Urinary bladder (tissue), 4 donors: ENCODE data around the gene NEUROD2. TPM values are rescaled to one million over a fixed set of nuclear protein-coding genes. Genes with fewer than 3 reads are reported as not detected.

ENCODE experiments used
- DNase-seq: peaks from one replicate; pipeline ENCODE4 v3.0.0-alpha.2; 2015; ENCODE audit errors: extremely low spot score
- H3K27ac ChIP-seq: one replicate; pipeline ENCODE4 v1.5.1; 2013; ENCODE audit warnings: low read depth, mild to moderate bottlenecking, moderate library complexity
- H3K36me3 ChIP-seq: one replicate; pipeline ENCODE4 v1.6.1; 2013; ENCODE audit warnings: mild to moderate bottlenecking, moderate library complexity; ENCODE audit not compliant: insufficient read depth
- H3K4me1 ChIP-seq: one replicate; pipeline ENCODE4 v1.6.1; 2013; ENCODE audit warnings: mild to moderate bottlenecking, moderate library complexity; ENCODE audit not compliant: insufficient read depth
- H3K4me3 ChIP-seq: one replicate; pipeline ENCODE4 v1.5.1; 2013; ENCODE audit warnings: low read depth, low read length
- WGBS: extraction: QIAGEN DNeasy Blood & Tissue Kit; methylation state at CpG from one replicate; pipeline ENCODE4 v1.1.7; 2013; 5-methylcytosine and 5-hydroxymethylcytosine counted together
- polyA plus RNA-seq: library from polyadenylated mRNA; stranded (reverse); fragments of 200-250 nt; gene quantifications from one replicate; pipeline ENCODE4 v1.2.3, GENCODE V29; 2013
- total RNA-seq: library from RNA; depleted of rRNA; stranded (reverse); fragments of >200 nt; gene quantifications from one replicate; pipeline ENCODE4 v1.2.3, GENCODE V29; 2014
- donor health status: healthy with polysubstance abuse.
- donor health status: healthy.

NEUROD2 gene
- total and polyA plus RNA-seq, 2 donors: not detected

GRCh38 chr17:39606434-39607056 is 1.2 kb downstream of the NEUROD2 start:
- no peak for DNase-seq
- under 1% methylated on average over 66 of the region's 66 CpGs for WGBS
- Histone ChIP-seq H3K27ac (no peak overlapping the region), H3K4me3 (peak overlapping the region; percentile 15), H3K36me3 (no peaks in the 10 kb centered on the region), H3K4me1 (peaks cover 8% of the 10 kb centered on the region)

GRCh38 chr17:39605492-39606433 is 2.0 kb downstream of the NEUROD2 start:
- under 1% methylated on average over 102 of the region's 102 CpGs for WGBS
- peaks cover 8% of the 10 kb centered on the region for H3K4me1 ChIP-seq
- no peak for DNase-seq
- no peaks in the 10 kb centered on the region for H3K36me3 ChIP-seq
- H3K4me3 ChIP-seq: no peak overlapping the region
- H3K27ac ChIP-seq: no peak overlapping the region

- Histone ChIP-seq H3K27ac (no peak overlapping the region), H3K36me3 (no peaks in the 10 kb centered on the region), H3K4me3 (no peak overlapping the region), H3K4me1 (peaks cover 9% of the 10 kb centered on the region)
- WGBS: 4% methylated on average over 31 of the region's 31 CpGs
- DNase-seq: no peak
Measured at GRCh38 chr17:39604911-39605491, 2.7 kb downstream of the NEUROD2 start.

GRCh38 chr17:39603304-39604016 is 4.3 kb downstream of the NEUROD2 start:
- Histone ChIP-seq H3K36me3 (no peaks in the 10 kb centered on the region), H3K27ac (no peak overlapping the region), H3K4me1 (peaks cover 10% of the 10 kb centered on the region), H3K4me3 (no peak overlapping the region)
- no peak for DNase-seq
- 6% methylated on average over 14 of the region's 14 CpGs for WGBS

GRCh38 chr17:39602533-39603303 is 5.0 kb downstream of the NEUROD2 start:
- Histone ChIP-seq H3K36me3 (no peaks in the 10 kb centered on the region), H3K4me1 (peaks cover 10% of the 10 kb centered on the region), H3K27ac (no peak overlapping the region), H3K4me3 (no peak overlapping the region)
- no peak for DNase-seq
- 26% methylated on average over 4 of the region's 4 CpGs for WGBS

GRCh38 chr17:39601758-39602532 is 5.8 kb downstream of the NEUROD2 start:
- no peak overlapping the region for H3K4me3 ChIP-seq
- no peak for DNase-seq
- no peak overlapping the region for H3K27ac ChIP-seq
- H3K4me1 ChIP-seq: peaks cover 10% of the 10 kb centered on the region
- no peaks in the 10 kb centered on the region for H3K36me3 ChIP-seq
- 30% methylated on average over 12 of the region's 12 CpGs for whole genome bisulfite sequencing

DNA sequence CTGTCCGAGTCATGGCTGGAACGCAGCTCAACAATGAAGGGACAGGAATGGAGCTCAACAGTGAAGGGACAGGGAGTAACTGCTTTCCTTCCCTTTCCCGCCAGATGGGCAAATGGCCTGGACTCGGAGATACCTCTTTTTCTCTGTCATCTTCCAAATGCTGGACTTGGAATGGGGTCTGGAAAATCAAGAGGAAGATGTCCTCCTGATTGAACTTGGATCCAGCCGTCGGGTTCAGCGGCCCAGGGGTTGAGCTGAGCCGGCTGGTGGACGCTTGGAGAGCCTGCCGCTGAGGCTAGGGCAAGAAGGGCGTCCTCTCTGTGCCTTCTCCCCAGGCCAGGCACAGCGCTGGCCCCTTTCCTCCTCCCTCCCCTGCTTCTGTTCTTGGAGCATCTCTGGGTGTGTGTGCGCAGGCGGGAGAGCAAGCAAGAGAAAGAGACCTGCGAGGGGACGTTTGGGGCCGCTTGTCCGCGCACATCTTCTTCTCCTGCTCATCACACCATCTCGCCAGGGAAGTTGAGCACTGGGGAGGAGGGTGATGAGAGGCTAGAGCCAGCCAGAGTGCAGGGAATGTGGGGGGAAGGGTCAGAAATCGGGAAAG is 6.6 kb downstream of the NEUROD2 start:
- Histone ChIP-seq H3K4me3 (no peak overlapping the region), H3K4me1 (peaks cover 5% of the 10 kb centered on the region), H3K27ac (no peak overlapping the region), H3K36me3 (no peaks in the 10 kb centered on the region)
- DNase-seq: no peak
- WGBS: 7% methylated on average over 21 of the region's 21 CpGs

- H3K4me3 ChIP-seq: no peak overlapping the region
- H3K4me1 ChIP-seq: peaks cover 4% of the 10 kb centered on the region
- 5% methylated on average over 13 of the region's 13 CpGs for WGBS
- H3K36me3 ChIP-seq: no peaks in the 10 kb centered on the region
- no peak overlapping the region for H3K27ac ChIP-seq
- no peak for DNase-seq
Measured at GRCh38 chr17:39600288-39600996, 7.3 kb downstream of the NEUROD2 start.

GRCh38 chr17:39599665-39600231 is 8.0 kb downstream of the NEUROD2 start:
- DNase-seq: no peak
- Histone ChIP-seq H3K4me1 (peaks cover 4% of the 10 kb centered on the region), H3K27ac (no peak overlapping the region), H3K4me3 (no peak overlapping the region), H3K36me3 (no peaks in the 10 kb centered on the region)
- 6% methylated on average over 28 of the region's 28 CpGs for WGBS

- 2% methylated on average over 36 of the region's 36 CpGs for WGBS
- Histone ChIP-seq H3K4me1 (peaks cover 4% of the 10 kb centered on the region), H3K4me3 (no peak overlapping the region), H3K36me3 (no peaks in the 10 kb centered on the region), H3K27ac (no peak overlapping the region)
- no peak for DNase-seq
Measured at GRCh38 chr17:39599004-39599664, 8.6 kb downstream of the NEUROD2 start.

- 6% methylated on average over 17 of the region's 17 CpGs for WGBS
- Histone ChIP-seq H3K27ac (no peak overlapping the region), H3K36me3 (no peaks in the 10 kb centered on the region), H3K4me3 (no peak overlapping the region), H3K4me1 (peaks cover 2% of the 10 kb centered on the region)
- DNase-seq: no peak
Measured at GRCh38 chr17:39598630-39599003, 9.1 kb downstream of the NEUROD2 start.
